HG03520 (cell line): ENCODE measurements around the gene DMTF1.
"Not testable (repeated sequence)": the region's sequence is repeated elsewhere in the genome, so short reads cannot be mapped to it uniquely, and the experiment has no call there.

Experiments used
- ATAC-seq: cut with Tn5 transposase; IDR thresholded peaks from one replicate; pipeline ENCODE4 v1.9.1; 2021; ENCODE audit warnings: mild to moderate bottlenecking, moderate library complexity; ENCODE audit not compliant: unreplicated experiment

DMTF1 gene, protein sequence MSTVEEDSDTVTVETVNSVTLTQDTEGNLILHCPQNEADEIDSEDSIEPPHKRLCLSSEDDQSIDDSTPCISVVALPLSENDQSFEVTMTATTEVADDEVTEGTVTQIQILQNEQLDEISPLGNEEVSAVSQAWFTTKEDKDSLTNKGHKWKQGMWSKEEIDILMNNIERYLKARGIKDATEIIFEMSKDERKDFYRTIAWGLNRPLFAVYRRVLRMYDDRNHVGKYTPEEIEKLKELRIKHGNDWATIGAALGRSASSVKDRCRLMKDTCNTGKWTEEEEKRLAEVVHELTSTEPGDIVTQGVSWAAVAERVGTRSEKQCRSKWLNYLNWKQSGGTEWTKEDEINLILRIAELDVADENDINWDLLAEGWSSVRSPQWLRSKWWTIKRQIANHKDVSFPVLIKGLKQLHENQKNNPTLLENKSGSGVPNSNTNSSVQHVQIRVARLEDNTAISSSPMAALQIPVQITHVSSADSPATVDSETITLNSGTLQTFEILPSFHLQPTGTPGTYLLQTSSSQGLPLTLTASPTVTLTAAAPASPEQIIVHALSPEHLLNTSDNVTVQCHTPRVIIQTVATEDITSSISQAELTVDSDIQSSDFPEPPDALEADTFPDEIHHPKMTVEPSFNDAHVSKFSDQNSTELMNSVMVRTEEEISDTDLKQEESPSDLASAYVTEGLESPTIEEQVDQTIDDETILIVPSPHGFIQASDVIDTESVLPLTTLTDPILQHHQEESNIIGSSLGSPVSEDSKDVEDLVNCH

DNA sequence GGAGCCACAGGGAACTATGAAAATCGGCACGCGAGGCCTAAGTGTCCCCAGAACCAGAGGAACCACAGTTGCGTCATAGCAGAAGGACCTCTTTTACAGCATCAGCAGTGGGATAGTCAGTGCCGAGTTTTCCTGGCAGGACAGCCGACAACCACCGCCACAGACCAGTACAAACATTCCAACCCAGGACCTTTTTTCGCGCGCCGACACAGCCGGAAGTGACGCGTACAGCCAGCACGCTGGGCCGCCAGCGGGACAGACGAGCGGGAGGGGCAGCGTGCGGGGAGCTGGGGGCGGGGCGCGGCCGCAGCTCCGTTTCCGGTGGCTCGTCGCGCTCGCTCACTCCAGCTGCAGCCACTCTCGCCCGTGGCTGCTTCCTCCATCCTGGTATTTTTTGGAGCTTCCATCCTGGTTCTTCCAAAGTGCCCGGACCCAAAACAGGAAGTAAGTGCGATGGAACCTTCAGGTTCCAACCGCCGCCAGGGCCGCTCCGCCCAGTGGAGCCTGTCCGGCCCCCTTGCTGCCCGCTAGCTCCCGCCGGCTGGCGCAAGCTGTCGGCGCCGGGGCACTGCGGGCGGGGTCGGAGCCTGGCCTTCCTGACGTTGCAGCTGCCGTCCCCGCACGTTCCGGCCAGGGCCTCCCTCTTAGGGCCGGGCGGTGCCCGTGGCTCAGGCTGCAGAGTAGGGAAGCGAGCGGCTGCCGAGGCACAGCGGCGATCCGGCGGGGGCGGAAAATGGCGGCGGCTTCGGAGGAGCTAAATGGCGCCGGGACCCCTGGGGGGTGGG lies at the start of gene DMTF1:
Gene DMTF1, plus strand, starts transcription at position 342 of the 785 bp plus-strand sequence. CDS start 12,489 bp downstream, outside the sequence.
- peak; percentile 84 for ATAC-seq

DNA sequence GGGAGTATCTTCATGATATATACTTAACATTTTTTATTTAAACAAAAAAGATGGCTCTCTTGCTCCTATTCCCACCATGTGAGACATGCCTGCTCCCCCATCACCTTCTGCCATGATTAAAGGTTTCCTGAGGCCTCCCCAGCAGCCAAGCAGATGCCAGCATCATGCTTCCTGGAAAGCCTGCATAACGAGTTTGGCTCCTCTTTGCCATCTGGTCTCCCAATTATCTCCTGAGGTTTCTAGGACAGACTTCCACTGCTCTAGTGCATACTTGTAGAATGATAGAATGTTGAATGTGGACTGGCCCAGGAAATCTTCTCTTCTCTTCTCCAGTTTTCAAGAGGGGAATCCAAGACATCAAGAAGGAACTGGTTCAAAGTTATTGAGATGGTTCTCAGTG lies 46.9 kb upstream of the DMTF1 start:
- no peak for ATAC-seq

DNA sequence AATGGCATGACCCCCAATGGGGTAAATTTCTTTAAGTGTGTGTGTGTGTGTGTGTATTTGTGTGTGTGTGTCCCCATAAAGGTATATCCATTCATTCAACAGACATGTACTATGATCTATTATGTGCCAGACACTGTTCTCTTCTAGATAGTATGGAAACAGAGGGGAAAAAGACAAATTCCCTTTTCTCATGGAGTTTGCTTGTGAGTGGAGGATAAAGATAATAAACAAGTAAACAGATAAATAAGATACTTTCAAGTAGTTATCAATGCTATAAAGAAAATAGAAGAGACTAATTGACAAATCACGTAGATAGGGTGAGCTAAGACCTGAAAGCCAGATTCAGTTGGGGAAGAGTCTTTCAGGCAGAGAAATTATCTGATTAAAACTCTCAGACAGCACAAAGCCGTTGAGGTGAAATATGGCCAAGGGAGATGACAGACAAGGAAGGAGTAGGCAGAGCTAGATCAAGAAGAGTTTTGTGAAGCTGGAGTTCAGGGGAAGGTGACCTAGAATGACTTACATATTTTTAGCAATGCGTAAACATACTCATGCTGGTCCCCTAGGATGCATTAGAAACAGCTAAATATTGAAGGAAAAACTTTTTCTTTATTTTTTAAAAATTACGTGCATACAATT lies 45.2 kb upstream of the DMTF1 start:
- ATAC-seq: no peak

DNA sequence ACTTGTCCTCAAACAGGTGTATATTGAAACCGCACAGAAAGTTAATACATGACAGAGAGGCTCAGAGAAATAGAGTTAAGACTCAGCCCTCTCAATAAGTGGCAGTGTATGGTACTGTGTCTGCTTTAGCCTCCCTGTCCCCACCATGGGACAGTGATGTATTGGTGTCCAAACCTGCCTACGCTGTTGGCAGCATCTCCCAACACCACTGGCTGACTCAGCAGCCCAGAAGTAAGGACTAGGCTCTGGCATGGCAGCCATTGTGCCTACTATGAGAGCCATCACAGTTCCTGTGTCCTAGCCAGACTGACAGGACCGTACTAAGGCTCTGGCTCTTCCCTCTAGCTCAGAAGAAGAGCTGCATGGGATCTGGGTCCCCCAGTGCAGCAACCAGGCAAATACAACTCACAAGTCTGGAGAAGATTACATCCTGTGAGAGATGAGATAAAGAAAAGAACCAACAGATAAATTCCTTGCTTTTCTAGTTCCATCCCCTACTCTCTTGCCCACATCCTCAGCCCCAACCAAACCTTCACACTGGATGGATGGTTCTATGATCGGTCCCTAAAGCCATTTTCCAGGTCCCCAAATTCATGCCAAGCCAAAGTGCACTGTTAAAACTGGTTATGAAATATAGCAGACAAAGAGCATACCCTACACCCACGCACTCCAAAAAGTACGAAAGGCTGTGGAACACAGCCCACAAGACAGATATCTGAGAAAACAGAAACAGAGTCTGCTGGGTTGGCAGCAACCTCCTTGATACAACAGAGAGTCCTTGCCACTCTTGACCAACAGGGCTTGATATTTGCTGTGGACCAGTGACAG lies 44.1 kb upstream of the DMTF1 start:
- ATAC-seq: no peak

DNA sequence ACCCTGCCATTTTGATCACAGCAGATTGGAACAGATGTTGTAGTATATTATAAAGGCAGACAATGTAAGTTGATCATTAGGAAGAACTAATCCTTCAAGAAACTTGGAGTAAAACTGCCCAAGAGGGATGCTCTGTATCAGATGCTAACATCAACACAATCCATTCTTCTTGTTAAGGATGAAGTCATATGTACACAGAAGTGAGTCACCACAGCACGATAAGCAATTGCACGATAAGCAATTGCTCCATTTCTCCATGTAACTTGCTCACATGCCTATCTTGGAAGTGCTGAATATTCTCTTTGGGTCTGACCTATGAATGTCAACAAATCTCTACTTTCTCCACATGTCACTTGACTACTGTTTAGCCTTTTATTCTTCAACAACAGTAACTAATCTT lies 41.5 kb upstream of the DMTF1 start:
- ATAC-seq: no peak

DNA sequence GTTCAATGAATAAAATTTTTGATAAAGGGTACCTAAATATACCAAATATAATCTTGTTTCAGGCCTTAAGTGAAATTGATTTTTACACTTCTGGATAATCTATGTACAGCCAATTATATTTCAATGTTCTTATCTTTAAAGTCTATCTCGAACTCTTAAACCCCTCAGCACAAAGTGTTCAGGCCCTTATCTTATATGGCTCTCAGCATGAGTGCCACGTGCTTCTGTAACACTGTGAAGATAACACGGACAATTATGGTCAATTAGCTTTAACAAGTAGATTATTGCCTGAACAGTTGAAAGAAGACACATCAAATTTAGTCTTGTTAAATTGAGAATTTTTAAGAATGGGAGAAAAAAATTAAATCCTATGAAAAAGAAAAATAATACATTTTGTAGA lies 40.4 kb upstream of the DMTF1 start:
- ATAC-seq: no peak

DNA sequence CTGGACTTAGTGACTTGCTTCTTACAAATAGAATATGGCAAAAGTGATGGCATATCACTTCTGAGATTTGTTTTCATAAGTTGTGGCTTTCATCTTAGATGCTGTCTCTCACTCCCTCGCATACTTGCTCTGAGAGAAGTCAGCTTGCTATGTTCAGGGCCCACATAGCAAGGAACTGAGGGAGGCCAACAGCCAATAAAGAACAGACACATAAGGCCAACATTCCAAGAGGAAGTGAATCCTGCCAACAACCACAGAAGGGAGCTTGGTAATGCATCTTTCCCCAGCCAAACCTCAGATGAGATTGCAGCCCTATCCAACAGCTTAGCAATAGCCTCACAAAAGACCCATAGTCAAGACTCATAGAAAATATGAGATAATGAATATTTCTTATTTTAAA lies 39.2 kb upstream of the DMTF1 start:
- ATAC-seq: no peak

DNA sequence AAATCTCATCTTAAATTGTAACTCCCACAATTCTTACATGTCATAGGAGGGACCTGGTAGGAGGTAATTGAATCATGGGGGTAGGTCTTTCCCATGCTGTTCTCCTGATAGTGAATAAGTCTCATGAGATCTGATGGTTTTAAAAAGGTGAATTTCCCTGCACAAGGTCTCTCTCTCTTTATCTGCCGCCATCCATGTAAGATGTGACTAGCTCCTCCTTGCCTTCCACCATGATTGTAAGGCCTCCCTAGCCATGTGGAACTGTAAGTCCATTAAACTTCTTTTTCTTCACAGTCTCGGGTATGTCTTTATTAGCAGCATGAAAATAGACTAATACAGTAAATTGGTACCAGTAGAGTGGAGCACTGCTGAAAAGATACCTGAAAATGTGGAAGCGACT lies 38.3 kb upstream of the DMTF1 start:
- ATAC-seq: not testable (repeated sequence)

DNA sequence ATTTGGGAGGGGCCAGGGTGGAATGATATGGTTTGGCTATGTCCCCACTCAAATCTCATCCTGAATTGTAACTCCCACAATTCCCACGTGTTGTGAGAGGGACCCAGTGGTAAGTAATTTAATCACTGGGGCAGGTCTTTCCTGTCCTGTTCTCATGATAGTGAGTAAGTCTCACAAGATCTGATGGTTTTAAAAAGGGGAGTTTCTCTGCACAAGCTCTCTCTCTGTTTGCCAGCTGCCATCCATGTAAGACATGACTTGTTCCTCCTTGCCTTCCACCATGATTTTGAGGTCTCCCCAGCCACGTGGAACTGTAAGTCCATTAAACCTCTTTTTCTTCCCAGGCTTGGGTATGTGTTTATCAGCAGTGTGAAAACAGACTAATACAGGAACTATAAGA lies 36.5 kb upstream of the DMTF1 start:
- ATAC-seq: not testable (repeated sequence)

DNA sequence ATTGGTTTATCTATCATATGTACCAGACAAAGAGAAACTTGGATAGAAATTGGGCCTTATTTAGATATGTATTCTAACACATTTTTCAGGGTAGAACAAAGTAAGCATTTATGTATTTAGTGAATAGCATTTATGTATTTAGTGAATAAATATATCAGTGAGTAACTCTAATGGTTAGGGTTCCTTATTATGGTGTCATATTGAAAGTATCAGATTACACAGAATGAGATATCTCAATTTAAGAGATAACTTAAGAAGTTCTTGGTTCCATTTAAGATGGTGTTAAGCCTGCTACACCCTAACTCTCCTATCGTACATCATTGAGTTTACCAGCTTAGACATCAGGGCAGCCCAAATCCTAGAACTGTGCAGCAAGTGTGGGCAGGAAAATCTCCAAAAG lies 35.9 kb upstream of the DMTF1 start:
- ATAC-seq: no peak

DNA sequence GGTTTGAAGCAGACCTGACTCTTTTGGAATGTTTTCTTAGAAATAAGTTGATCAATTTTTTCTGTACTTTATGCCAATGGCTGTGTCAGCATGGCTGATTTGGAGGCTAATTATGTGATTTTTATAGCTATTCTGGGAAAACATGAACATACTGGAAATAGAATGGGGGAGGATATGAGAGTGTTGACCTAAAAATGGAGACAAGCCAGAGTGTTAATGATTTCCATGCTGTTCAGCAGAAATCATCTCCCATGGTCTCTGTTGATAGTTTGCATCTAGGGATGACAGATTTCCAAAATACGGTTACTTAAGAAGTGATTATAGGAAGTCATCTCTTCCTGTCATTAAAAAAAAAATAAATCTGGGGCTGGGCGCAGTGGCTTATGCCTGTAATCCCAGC lies 32.7 kb upstream of the DMTF1 start:
- no peak for ATAC-seq

DNA sequence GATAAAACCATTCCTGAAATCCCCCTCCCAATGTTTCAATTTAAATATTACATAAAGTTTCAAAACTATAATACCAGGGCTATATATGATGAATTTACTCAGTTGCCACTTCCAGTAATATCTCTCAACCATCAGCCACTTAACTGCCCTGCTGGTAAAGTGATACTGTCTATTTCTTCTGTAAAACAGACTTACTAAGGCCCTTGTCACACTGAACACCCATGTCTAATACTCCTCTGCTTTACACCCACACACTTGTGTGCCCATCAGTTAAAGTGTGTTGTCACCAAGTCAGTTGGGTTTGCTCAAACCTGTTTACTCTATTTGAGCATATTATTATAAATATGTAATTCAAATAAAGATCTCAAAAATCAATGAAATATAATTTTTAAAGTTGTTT lies 29.1 kb upstream of the DMTF1 start:
- no peak for ATAC-seq

DNA sequence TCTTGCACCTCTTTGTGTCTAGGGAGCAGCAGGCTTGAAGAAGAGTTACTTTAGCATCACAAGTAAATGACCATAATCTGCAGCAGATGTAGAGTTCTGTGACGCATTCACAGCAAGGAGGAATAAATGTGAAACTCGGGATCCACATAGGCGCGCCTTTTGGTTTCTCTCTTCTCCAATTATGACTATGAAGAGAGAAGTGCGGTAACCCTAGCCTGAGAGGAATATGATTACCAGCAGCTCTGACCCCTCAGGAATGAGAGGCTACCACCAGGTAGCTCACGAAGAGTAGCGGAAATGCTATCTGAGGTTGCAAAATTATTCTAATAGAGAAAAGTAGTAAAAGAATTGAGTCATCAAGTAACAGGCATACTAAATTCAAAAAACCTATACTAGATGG lies 25.2 kb upstream of the DMTF1 start:
- ATAC-seq: peak; percentile 34

DNA sequence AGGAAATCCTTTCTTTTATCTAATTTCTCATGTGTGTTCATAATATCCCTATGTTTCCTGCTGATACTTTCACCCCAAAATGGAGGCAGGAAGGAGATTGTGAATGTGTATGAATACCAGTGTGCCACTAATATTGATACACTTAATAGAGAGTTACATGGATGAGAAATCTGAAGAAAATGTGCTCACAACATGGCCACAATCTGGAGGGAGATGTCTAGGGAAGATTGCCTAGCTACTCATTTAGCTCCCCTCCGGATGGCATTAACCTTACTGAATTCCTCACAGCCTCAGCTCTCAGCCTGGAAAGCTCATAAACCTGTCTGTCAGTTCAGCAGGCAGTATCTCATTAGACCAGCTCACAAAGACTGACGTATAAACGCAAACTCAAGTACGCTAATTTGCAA lies 23.4 kb upstream of the DMTF1 start:
- ATAC-seq: no peak

DNA sequence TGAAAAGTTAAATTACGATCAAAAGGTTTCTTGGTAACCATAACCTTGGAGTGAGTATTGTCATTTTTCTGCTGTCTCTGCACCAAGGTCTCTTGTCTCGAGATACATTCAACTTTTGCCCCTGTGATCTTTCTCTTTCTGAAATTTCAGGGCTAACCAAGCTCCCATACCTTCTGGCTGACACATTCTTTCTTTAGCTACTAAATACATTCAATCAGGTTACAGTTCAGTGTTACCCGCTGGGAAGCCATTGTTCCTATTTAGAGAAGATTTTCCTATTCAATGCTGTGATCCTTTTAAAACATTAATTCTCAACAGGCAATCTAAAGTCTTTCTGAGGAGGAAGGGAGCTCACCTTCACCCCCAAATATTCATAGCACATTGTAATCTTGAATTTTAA lies 22.9 kb upstream of the DMTF1 start:
- ATAC-seq: no peak

DNA sequence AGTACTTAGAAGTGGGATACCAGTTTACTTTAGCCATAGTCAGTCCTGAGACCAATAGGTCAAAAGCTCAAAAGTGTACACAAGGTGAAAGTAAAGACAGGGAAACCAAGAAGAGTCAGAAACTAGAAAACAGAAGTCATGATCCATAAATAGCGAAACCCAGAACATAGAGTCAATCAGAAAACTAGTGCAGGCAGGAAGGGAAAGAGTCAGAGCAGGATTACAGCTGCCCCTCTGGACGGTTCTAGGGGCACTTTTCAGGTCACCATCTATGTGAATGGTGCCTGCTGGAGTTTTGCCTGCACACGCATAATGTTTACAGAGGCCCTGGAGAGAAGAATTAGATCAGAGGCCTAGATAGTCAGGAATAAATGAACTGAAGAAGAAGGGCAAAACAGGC lies 22.4 kb upstream of the DMTF1 start:
- ATAC-seq: peak; percentile 93

DNA sequence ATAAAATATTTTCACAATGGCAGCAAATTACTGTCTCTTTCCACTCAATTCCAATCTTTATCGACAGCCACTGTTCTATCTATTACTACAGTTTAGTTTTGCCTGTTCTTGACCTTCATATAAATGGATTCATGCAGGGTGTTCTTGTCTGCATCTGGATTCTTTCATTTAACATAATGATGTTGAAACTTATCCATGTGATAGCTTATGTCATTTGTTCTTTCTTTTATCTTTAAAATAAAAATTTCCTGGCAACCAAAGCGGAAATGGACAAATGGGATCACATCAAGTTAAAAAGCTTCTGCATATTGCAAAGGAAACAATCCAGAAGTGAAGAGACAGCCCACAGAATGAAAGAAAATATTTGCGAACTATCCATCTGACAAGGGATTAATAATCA lies 20.5 kb upstream of the DMTF1 start:
- no peak for ATAC-seq

DNA sequence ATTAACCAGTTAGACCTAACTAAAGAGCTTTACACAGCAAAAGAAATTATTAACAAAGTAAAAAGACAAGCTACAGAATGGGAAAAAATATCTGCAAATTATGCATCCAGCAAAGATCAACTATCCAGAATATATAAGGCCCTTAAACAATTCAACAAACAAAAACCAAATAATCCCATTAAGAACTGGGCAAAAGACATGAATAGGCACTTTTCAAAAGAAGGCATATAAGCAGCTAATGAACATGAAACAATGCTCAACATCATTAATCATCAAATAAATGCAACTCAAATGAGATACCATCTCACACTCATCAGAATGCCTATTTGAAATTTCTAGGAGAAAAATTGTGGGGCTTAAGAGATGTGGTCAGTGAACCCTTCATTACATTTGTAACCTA lies 15.0 kb upstream of the DMTF1 start:
- no peak for ATAC-seq

DNA sequence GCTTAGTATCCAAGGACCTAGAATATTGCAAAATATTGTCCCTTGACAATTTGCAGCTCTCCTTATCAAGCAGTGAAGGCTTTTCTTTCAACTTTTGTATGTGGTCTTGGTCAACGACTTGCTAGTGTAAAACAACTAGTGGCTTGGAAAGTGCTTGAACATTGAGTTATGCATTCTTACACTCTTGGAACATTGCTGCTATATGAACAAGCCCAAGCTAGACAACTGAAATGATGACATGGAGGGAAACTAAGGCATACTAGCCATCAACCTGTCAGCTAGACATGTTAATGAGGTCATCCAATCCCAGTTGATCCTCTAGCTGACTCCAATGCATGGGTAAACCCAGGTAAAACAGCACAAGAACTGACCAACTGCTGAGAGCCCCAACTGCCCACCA lies 12.7 kb upstream of the DMTF1 start:
- ATAC-seq: no peak

DNA sequence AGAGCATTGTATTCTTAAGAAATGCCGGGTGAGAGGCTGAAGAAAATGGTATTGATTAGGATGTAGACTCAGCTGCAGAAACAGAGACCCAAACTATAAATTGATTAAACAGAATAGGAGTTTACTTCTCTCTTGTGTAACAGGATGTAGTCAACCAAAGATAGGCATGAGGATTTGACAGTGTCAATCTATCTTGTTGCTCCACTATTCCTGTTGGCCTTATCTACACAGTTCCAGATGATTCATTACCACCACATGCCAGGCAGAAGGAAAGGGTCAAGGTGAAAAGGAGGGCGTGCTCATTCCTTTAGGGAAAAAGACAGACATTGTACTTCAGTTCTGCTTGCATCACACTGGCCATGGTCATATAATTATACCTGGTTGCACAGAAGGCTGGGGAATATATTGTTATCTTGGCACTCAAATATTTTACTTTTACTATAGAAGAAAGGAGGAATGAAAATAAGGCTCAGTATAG lies 11.9 kb upstream of the DMTF1 start:
- no peak for ATAC-seq
